Measurements from ENCODE around the gene RPE.

Gene RPE

GRCh38 chr2:209960045-209960444 lies 42.4 kb upstream of the RPE start:
- no peak overlapping the region for H3K9ac ChIP-seq (ENCODE audit: low read length)
- H2AFZ ChIP-seq (ENCODE audit: low read length): no peak overlapping the region
- TF ChIP-seq CTCF (IDR thresholded peaks at IDR 0.05; ENCODE audit: low read length) (no peak), EZH2 (IDR thresholded peaks at IDR 0.05; ENCODE audit: borderline replicate concordance, low read length) (no peak)
- H3K9me2 ChIP-seq (ENCODE audit: low read depth, low read length): no peaks in the 10 kb centered on the region
- no peaks in the 10 kb centered on the region for H3K36me3 ChIP-seq (ENCODE audit: insufficient read depth, low read length)
- no peaks in the 10 kb centered on the region for H3K4me1 ChIP-seq (ENCODE audit: insufficient read depth, low read length, severe bottlenecking)
- no peak overlapping the region for H3K4me2 ChIP-seq (ENCODE audit: low read length)
- H3K79me2 ChIP-seq (ENCODE audit: insufficient read depth, low read length): no peaks in the 10 kb centered on the region
- no peaks in the 10 kb centered on the region for H3K27me3 ChIP-seq (ENCODE audit: insufficient read depth, low read length)
- H3F3A ChIP-seq (ENCODE audit: insufficient read depth, low read length): no peaks in the 10 kb centered on the region
- H3K9me3 ChIP-seq (ENCODE audit: low read length): no peaks in the 10 kb centered on the region
- no peaks in the 10 kb centered on the region for H4K20me1 ChIP-seq (ENCODE audit: insufficient read depth, low read length)
- no peak overlapping the region for H3K27ac ChIP-seq (ENCODE audit: low read depth, low read length, poor library complexity, severe bottlenecking)
- no peak overlapping the region for H3K4me3 ChIP-seq (ENCODE audit: low read depth, low read length, poor library complexity, severe bottlenecking)

- Histone ChIP-seq H3K9ac (ENCODE audit: low read length) (no peak overlapping the region), H3K9me3 (ENCODE audit: low read length) (no peaks in the 10 kb centered on the region), H3K27me3 (ENCODE audit: insufficient read depth, low read length) (no peaks in the 10 kb centered on the region), H3K9me2 (ENCODE audit: low read depth, low read length) (no peaks in the 10 kb centered on the region), H3K36me3 (ENCODE audit: insufficient read depth, low read length) (no peaks in the 10 kb centered on the region), H3K4me1 (ENCODE audit: insufficient read depth, low read length, severe bottlenecking) (no peaks in the 10 kb centered on the region), H3K4me2 (ENCODE audit: low read length) (no peak overlapping the region), H3K27ac (ENCODE audit: low read depth, low read length, poor library complexity, severe bottlenecking) (no peak overlapping the region), H4K20me1 (ENCODE audit: insufficient read depth, low read length) (no peaks in the 10 kb centered on the region), H3F3A (ENCODE audit: insufficient read depth, low read length) (no peaks in the 10 kb centered on the region), H3K4me3 (ENCODE audit: low read depth, low read length, poor library complexity, severe bottlenecking) (no peak overlapping the region), H2AFZ (ENCODE audit: low read length) (no peak overlapping the region), H3K79me2 (ENCODE audit: insufficient read depth, low read length) (no peaks in the 10 kb centered on the region)
- TF ChIP-seq EZH2 (IDR thresholded peaks at IDR 0.05; ENCODE audit: borderline replicate concordance, low read length): no peak
- peak; percentile 73 for TF ChIP-seq CTCF (IDR thresholded peaks at IDR 0.05; ENCODE audit: low read length)
Observed at GRCh38 chr2:209960676-209961630, 41.5 kb upstream of the RPE start.

GRCh38 chr2:209965723-209966122 lies 36.7 kb upstream of the RPE start:
- TF ChIP-seq EZH2 (IDR thresholded peaks at IDR 0.05; ENCODE audit: borderline replicate concordance, low read length) (no peak), CTCF (IDR thresholded peaks at IDR 0.05; ENCODE audit: low read length) (no peak)
- Histone ChIP-seq H4K20me1 (ENCODE audit: insufficient read depth, low read length) (no peaks in the 10 kb centered on the region), H3K4me3 (ENCODE audit: low read depth, low read length, poor library complexity, severe bottlenecking) (no peak overlapping the region), H3K79me2 (ENCODE audit: insufficient read depth, low read length) (no peaks in the 10 kb centered on the region), H3K27ac (ENCODE audit: low read depth, low read length, poor library complexity, severe bottlenecking) (no peak overlapping the region), H3K36me3 (ENCODE audit: insufficient read depth, low read length) (no peaks in the 10 kb centered on the region), H3K9me3 (ENCODE audit: low read length) (no peaks in the 10 kb centered on the region), H3K4me1 (ENCODE audit: insufficient read depth, low read length, severe bottlenecking) (no peaks in the 10 kb centered on the region), H3K4me2 (ENCODE audit: low read length) (no peak overlapping the region), H3K9me2 (ENCODE audit: low read depth, low read length) (no peaks in the 10 kb centered on the region), H3K9ac (ENCODE audit: low read length) (no peak overlapping the region), H3F3A (ENCODE audit: insufficient read depth, low read length) (no peaks in the 10 kb centered on the region), H3K27me3 (ENCODE audit: insufficient read depth, low read length) (no peaks in the 10 kb centered on the region), H2AFZ (ENCODE audit: low read length) (no peak overlapping the region)

Measured in OCI-LY1 (cell line).